ENCODE measurements around the gene RETN.

RETN gene

GRCh38 chr19:7685546-7686445 lies 16.9 kb downstream of the RETN start:
- no peak for DNase-seq

DNA sequence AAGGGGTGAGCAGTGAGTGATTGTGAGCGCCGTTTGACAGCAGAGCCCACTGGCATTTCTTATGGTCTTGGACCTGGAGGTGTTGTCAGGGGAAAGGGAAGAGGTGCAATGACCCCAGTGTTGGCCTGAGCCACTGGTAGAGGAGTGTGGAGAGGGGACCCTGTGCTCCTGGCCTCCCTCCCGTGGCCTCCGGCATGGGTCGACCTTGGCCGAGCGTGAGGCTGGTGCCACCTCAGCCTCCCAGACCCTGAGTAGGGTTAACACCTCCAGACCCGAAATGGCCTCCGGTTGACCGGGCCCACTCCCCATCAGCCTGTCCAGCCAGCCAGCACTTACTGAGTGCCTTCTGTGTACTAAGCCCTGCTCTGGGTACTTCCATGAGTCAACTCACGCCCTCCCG lies 18.3 kb downstream of the RETN start:
- DNase-seq, result no peak

DNA sequence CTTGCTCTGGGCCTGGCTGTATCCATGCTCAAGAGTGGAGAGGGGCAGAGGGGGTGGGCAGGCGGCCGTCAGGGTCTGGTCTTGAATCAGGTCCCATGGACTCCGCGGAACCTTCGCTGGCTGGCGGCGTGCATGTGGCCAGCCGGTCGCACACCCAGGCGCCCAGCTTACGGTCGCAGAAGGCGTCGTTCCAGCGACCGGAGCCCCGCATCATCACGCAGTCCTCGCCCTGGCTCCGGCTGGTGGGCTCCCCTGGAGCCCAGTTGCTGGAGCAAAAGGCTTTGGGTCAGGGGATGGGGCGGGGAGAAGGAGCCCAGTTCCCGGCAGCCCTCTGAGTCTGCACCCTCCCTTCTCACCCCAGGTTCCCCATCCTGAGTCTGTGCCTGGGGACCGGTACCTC lies 20.3 kb downstream of the RETN start:
- DNase-seq, result no peak

- DNase-seq, result no peak
These were observed 22.0 kb downstream of the RETN start for GRCh38 chr19:7690779-7691258.

DNA sequence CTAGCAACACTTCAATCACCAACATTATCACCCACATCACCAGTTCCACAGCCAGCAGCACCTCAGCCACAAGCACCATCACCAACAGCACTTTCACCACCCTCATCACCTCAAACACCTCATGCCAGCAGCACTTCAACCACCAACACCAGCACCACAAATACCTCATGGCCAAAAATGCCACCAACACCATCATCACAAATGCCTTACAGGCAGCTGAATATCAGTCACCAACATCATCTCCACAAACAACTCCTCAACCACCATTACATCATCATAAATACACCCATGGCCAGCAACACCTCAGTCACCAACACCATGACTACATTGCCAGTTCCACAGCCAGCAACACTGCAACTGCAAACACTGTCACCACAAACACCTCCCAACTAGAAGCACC lies 22.6 kb downstream of the RETN start:
- DNase-seq, result peak; percentile 23

- DNase-seq, result peak; percentile 27
These were observed 23.7 kb downstream of the RETN start for GRCh38 chr19:7692417-7693088.

GRCh38 chr19:7694499-7694898 lies 25.6 kb downstream of the RETN start:
- no peak for DNase-seq

DNA sequence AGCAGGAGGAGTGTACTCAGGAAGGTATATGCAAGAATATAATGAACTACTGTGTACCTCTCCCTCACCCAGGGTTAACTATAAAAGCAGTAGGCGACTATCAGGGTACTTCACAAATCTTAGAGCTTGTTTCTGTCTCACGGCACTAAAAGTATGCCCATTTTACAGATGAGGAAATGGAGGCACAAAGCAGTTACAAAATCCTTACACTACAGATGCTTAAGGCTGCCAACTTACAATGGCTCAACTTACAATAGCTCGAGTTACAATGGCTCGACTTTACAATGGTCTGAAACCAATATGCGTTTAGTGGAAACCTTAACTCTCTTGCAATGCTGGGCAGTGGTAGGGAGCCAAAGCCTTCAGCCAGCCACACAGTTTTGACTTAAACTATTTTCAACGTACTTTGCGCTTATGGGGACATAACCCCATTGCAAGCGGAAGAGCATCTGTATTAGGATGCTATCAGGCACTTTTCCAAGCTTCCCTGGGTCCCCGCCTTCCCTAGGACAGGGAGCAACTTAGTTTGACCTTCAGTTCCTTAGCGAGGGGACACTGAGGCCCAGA lies 29.0 kb downstream of the RETN start:
- no peak for DNase-seq

GRCh38 chr19:7698583-7698982 lies 29.7 kb downstream of the RETN start:
- no peak for DNase-seq

DNA sequence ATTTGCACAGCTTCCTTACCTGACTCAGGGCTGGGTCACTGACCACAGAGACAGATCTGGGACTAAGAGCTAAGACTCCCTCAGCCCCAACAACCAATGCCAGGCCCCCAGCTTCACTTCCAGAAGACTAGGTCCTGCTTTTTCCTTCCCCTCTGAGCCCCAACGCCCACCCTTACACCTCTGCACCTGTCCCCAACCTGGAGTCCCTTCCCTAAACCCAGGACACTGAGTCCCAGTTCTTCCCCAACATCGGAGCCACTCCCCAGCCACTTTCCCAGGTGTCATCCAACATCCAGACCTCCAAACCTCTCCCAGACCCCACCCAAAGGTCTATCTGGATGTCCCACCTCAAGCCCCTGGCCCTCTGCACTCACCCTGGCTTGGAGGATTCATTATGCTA lies 30.2 kb downstream of the RETN start:
- DNase-seq, result no peak

- DNase-seq, result peak; percentile 38
These were observed 30.9 kb downstream of the RETN start for GRCh38 chr19:7699417-7700401.

GRCh38 chr19:7701049-7701653 lies 32.3 kb downstream of the RETN start:
- no peak for DNase-seq

- DNase-seq, result no peak
These were observed 33.0 kb downstream of the RETN start, which contains the start of gene FCER2 for GRCh38 chr19:7701654-7702457. FCER2 (minus strand) TSS chr19:7702131; CDS start chr19:7699760, 2,371 bp downstream.

GRCh38 chr19:7703332-7703731 lies 34.5 kb downstream of the RETN start:
- no peak for DNase-seq

- no peak for DNase-seq
These were observed 35.6 kb downstream of the RETN start for GRCh38 chr19:7704280-7705060.

DNA sequence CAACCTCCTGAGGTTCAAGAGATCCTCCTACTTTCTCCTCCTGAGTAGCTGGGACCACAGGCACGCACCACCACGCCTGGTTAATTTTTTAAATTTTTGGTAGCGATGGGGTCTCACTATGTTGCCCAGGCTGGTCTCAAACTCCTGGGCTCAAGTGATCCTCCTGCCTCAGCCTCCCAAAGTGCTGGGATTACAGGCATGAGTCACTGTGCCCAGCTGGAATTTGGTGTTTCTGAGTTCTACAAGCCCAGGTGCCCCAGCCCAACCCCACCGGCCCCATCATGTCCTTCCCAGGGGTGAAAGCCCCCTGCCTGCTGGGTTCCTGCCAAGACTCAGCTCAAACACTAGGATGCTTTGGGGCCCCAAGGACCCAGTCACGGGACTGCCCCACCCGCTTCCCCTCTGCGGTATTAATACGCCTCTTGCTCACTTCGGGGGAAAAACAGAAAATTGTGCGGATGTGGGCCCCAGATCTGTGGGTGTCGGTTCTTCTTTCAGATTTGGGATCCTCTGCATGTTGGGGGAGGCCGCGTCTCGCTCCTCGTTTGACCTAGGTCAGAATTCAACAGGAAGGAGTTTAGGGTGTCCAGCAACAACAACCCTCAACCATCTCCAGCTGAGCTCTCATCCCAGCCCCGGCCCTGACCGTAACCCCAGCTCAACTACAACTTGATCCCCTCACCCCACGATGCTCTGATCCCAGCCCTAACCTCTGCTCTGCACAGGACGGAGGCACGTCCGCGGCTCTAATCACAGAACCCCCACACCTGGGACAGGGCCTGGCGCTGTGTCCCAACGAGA lies 36.7 kb downstream of the RETN start:
- DNase-seq, result peak; percentile 81

- DNase-seq, result no peak
These were observed 37.5 kb downstream of the RETN start for GRCh38 chr19:7706188-7706954.

DNA sequence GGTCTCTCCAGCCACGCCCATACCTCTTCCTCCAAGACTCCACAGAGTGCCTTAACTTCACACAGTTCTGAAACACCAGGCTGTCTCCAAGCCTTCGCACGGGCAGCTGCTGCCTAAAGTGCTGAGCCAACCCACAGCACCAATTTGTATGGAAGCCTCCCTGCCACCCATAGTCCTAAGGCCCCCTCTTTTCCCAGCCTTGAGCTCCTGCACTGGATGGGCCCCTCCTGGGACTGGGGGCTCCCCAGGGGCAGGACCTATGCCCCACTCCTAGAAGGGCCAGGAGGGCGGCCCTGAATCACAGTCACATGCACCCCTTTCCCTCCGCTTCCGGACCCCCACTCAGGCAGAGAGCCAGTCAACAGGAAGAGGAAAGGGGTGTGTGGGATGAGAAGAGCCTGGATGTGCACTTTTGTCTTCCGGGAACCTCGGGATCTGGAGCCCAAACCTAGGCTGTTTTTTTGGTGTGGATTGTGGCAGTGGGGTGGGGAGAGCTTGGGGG lies 38.2 kb downstream of the RETN start:
- no peak for DNase-seq
